Nephron progenitor cell (in vitro differentiated cells): ENCODE measurements around the gene LRRC4C.

ENCODE experiments used
- DNase-seq: peaks from one replicate; pipeline ENCODE4 v3.0.0; 2021
- H3K27ac Mint-ChIP-seq: 2 replicates; pipeline ENCODE4 v1.8.0; 2021; ENCODE audit warnings: mild to moderate bottlenecking, moderate library complexity, mixed read lengths
- H3K27me3 Mint-ChIP-seq: 2 replicates; pipeline ENCODE4 v1.8.0; 2021; ENCODE audit warnings: mild to moderate bottlenecking, low read depth, mixed read lengths; ENCODE audit not compliant: poor library complexity
- H3K36me3 Mint-ChIP-seq: 2 replicates; pipeline ENCODE4 v1.8.0; 2021; ENCODE audit warnings: low read depth, mixed read lengths
- H3K4me1 Mint-ChIP-seq: 2 replicates; pipeline ENCODE4 v1.8.0; 2021; ENCODE audit warnings: mixed read lengths
- H3K4me3 Mint-ChIP-seq: 2 replicates; pipeline ENCODE4 v1.8.0; 2021; ENCODE audit warnings: mild to moderate bottlenecking, moderate library complexity, mixed read lengths
- H3K9me3 Mint-ChIP-seq: 2 replicates; pipeline ENCODE4 v1.8.0; 2021; ENCODE audit warnings: mild to moderate bottlenecking, moderate library complexity, mixed read lengths
- CTCF ChIP-seq: fragments of 200-600 bp; sonication (generic); IDR thresholded peaks from 2 replicates; pipeline ENCODE4 v1.5.0; 2021; ENCODE audit warnings: antibody characterized with exemption

LRRC4C gene

GRCh38 chr11:41045266-41045665 lies 414.2 kb downstream of the LRRC4C start:
- Mint-ChIP-seq H3K4me1 (no peaks in the 10 kb centered on the region), H3K27me3 (peaks cover 3% of the 10 kb centered on the region), H3K36me3 (no peaks in the 10 kb centered on the region), H3K9me3 (no peaks in the 10 kb centered on the region), H3K27ac (no peak overlapping the region), H3K4me3 (no peak overlapping the region)
- no peak for TF ChIP-seq CTCF
- DNase-seq, result no peak

GRCh38 chr11:41044747-41045146 lies 414.7 kb downstream of the LRRC4C start:
- Mint-ChIP-seq H3K4me3 (no peak overlapping the region), H3K9me3 (no peaks in the 10 kb centered on the region), H3K36me3 (no peaks in the 10 kb centered on the region), H3K27ac (no peak overlapping the region), H3K4me1 (no peaks in the 10 kb centered on the region), H3K27me3 (peaks cover 3% of the 10 kb centered on the region)
- DNase-seq, result no peak
- no peak for TF ChIP-seq CTCF

- TF ChIP-seq CTCF, result no peak
- Mint-ChIP-seq H3K27me3 (peaks cover 3% of the 10 kb centered on the region), H3K4me1 (no peaks in the 10 kb centered on the region), H3K36me3 (no peaks in the 10 kb centered on the region), H3K27ac (no peak overlapping the region), H3K4me3 (no peak overlapping the region), H3K9me3 (no peaks in the 10 kb centered on the region)
- DNase-seq, result no peak
Measured at GRCh38 chr11:41042688-41043087, 416.8 kb downstream of the LRRC4C start.

- H3K36me3 Mint-ChIP-seq, result no peaks in the 10 kb centered on the region
Measured at GRCh38 chr11:41040474-41040873, 419.0 kb downstream of the LRRC4C start.

GRCh38 chr11:41039592-41039991 lies 419.9 kb downstream of the LRRC4C start:
- Mint-ChIP-seq H3K27me3 (no peaks in the 10 kb centered on the region), H3K27ac (no peak overlapping the region), H3K4me1 (no peaks in the 10 kb centered on the region), H3K4me3 (no peak overlapping the region), H3K9me3 (no peaks in the 10 kb centered on the region), H3K36me3 (no peaks in the 10 kb centered on the region)
- no peak for DNase-seq
- TF ChIP-seq CTCF, result no peak

More at GRCh38 chr11:41040474-41040873, 419.0 kb downstream of the LRRC4C start:
- Mint-ChIP-seq H3K27me3 (peaks cover 3% of the 10 kb centered on the region), H3K4me1 (no peaks in the 10 kb centered on the region), H3K9me3 (no peaks in the 10 kb centered on the region), H3K4me3 (no peak overlapping the region), H3K27ac (no peak overlapping the region)
- TF ChIP-seq CTCF, result no peak
- DNase-seq, result no peak

GRCh38 chr11:41031551-41032060 lies 427.8 kb downstream of the LRRC4C start:
- H3K27ac Mint-ChIP-seq, result no peak overlapping the region
- no peaks in the 10 kb centered on the region for H3K4me1 Mint-ChIP-seq
- DNase-seq, result no peak
- H3K36me3 Mint-ChIP-seq, result no peaks in the 10 kb centered on the region
- TF ChIP-seq CTCF, result no peak
- no peaks in the 10 kb centered on the region for H3K27me3 Mint-ChIP-seq
- H3K9me3 Mint-ChIP-seq, result no peaks in the 10 kb centered on the region
- H3K4me3 Mint-ChIP-seq, result no peak overlapping the region
